ENCODE measurements around the gene NLRC3.

The NLRC3 gene

GRCh38 chr16:3554351-3554928 lies 22.8 kb downstream of the NLRC3 start:
- H3K4me3 ChIP-seq (ENCODE audit: low read length), result no peak overlapping the region
- no peak for TF ChIP-seq ZNF274 (IDR thresholded peaks at IDR 0.05; ENCODE audit: low read depth, low read length)

- no peak overlapping the region for H3K4me3 ChIP-seq (ENCODE audit: low read length)
- TF ChIP-seq ZNF274 (IDR thresholded peaks at IDR 0.05; ENCODE audit: low read depth, low read length), result no peak
Measured at GRCh38 chr16:3553138-3553923, 23.9 kb downstream of the NLRC3 start.

- H3K4me3 ChIP-seq (ENCODE audit: low read length), result no peak overlapping the region
- TF ChIP-seq ZNF274 (IDR thresholded peaks at IDR 0.05; ENCODE audit: low read depth, low read length), result no peak
Measured at GRCh38 chr16:3550851-3551847, 26.1 kb downstream of the NLRC3 start.

- no peak for TF ChIP-seq ZNF274 (IDR thresholded peaks at IDR 0.05; ENCODE audit: low read depth, low read length)
- H3K4me3 ChIP-seq (ENCODE audit: low read length), result no peak overlapping the region
Measured at GRCh38 chr16:3549906-3550305, 27.3 kb downstream of the NLRC3 start.

- no peak overlapping the region for H3K4me3 ChIP-seq (ENCODE audit: low read length)
- no peak for TF ChIP-seq ZNF274 (IDR thresholded peaks at IDR 0.05; ENCODE audit: low read depth, low read length)
Measured at GRCh38 chr16:3548859-3549258, 28.3 kb downstream of the NLRC3 start.

GRCh38 chr16:3548445-3548844 lies 28.8 kb downstream of the NLRC3 start:
- no peak for TF ChIP-seq ZNF274 (IDR thresholded peaks at IDR 0.05; ENCODE audit: low read depth, low read length)
- H3K4me3 ChIP-seq (ENCODE audit: low read length), result no peak overlapping the region

- TF ChIP-seq ZNF274 (IDR thresholded peaks at IDR 0.05; ENCODE audit: low read depth, low read length), result no peak
- H3K4me3 ChIP-seq (ENCODE audit: low read length), result no peak overlapping the region
Measured at GRCh38 chr16:3546986-3547682, 30.1 kb downstream of the NLRC3 start.

- no peak overlapping the region for H3K4me3 ChIP-seq (ENCODE audit: low read length)
- no peak for TF ChIP-seq ZNF274 (IDR thresholded peaks at IDR 0.05; ENCODE audit: low read depth, low read length)
Measured at GRCh38 chr16:3542601-3543373, 34.4 kb downstream of the NLRC3 start.

GRCh38 chr16:3541527-3542155 lies 35.6 kb downstream of the NLRC3 start:
- TF ChIP-seq ZNF274 (IDR thresholded peaks at IDR 0.05; ENCODE audit: low read depth, low read length), result no peak
- no peak overlapping the region for H3K4me3 ChIP-seq (ENCODE audit: low read length)

GRCh38 chr16:3538222-3538621 lies 39.0 kb downstream of the NLRC3 start:
- no peak overlapping the region for H3K4me3 ChIP-seq (ENCODE audit: low read length)
- TF ChIP-seq ZNF274 (IDR thresholded peaks at IDR 0.05; ENCODE audit: low read depth, low read length), result no peak

- H3K4me3 ChIP-seq (ENCODE audit: low read length), result no peak overlapping the region
- no peak for TF ChIP-seq ZNF274 (IDR thresholded peaks at IDR 0.05; ENCODE audit: low read depth, low read length)
Measured at GRCh38 chr16:3536851-3537250, 40.4 kb downstream of the NLRC3 start.

GRCh38 chr16:3536271-3536731 lies 40.9 kb downstream of the NLRC3 start:
- TF ChIP-seq ZNF274 (IDR thresholded peaks at IDR 0.05; ENCODE audit: low read depth, low read length), result no peak
- H3K4me3 ChIP-seq (ENCODE audit: low read length), result no peak overlapping the region

- no peak overlapping the region for H3K4me3 ChIP-seq (ENCODE audit: low read length)
- TF ChIP-seq ZNF274 (IDR thresholded peaks at IDR 0.05; ENCODE audit: low read depth, low read length), result no peak
Measured at GRCh38 chr16:3534126-3534525, 43.1 kb downstream of the NLRC3 start.

Measured in GM08714 (cell line).